ENCODE measurements around the gene GOLT1A.

Gene GOLT1A

GRCh38 chr1:204216880-204217647 lies 3.3 kb upstream of the GOLT1A start:
- no peak for DNase-seq

DNA sequence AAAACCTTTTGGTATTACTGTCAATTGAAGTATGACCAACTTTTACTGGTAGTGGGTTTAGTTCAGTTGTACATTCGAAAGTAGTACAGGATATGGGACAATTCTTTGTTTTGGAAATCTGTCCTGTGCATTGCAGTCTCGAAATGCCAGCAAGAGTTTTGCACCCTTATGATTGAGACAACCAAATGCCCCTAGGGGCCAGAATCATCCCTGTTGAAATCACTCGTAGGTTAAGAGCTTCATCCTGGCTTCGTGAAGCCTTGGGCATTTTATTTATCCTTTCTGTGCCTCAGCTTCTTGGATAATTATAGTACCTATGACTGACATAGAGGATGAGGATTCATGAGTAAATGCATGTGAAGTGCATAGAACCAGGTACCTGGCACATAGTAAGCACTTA lies 2.4 kb upstream of the GOLT1A start:
- DNase-seq: no peak

DNA sequence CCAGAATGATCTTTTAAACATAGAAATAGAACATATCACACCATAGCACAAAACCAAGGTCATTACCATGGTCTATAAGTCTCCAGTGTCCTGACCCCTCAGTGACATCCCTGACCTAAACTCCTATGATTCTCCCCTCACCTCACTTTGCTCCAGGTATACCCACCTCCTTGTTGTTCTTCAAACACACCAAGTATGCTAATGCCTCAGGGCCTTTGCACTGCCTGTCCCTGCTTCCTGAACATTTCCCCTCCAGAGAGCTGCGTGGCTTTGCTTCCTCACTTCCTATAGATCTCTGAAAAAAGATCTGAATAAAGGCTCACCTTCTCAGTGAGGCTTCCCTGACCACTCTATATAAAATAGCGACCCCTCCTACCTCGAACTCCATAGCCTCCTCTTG lies 1.1 kb downstream of the GOLT1A start:
- DNase-seq: no peak

GRCh38 chr1:204211046-204211445 lies 2.7 kb downstream of the GOLT1A start:
- no peak for DNase-seq

- peak; percentile 67 for DNase-seq
Observed at GRCh38 chr1:204207136-204207616, 6.6 kb downstream of the GOLT1A start.

DNA sequence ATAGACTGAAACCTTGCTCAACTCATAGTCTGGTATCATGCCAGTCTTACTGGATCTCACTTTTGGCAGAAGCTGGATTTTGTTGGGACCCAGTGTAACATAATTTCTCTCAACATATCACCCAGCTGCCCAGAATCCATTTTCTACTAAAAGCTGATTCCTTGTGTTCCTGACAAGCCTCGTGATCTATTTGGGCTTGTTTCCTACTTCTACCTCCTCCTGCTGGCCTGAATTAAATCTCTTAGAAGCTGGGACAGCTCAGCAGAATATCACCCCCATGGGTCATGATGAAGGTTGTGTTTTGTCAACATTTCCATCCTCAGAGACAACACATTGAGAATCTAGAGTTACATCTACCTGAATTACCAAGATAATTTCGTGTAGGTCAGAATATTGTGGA lies 7.7 kb downstream of the GOLT1A start:
- DNase-seq: peak; percentile 33

DNA sequence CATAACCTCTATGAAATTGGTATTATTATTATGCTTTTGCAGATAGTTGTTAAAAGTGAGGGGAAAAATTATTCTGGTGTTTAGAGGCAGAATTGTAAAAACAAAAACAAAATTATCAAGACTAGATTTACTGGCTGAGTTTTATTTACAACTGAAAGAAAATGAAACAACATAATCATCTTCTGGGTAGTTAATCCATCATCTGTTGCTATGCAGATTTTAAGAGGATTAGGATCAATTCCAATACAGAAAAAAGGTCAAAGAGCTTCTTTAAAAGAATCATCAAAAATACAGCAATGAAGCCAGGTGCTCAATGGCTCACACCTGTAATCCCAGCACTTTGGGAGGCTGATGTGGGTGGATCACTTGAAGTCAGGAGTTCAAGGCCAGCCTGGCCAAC lies 8.3 kb downstream of the GOLT1A start:
- DNase-seq: no peak

DNA sequence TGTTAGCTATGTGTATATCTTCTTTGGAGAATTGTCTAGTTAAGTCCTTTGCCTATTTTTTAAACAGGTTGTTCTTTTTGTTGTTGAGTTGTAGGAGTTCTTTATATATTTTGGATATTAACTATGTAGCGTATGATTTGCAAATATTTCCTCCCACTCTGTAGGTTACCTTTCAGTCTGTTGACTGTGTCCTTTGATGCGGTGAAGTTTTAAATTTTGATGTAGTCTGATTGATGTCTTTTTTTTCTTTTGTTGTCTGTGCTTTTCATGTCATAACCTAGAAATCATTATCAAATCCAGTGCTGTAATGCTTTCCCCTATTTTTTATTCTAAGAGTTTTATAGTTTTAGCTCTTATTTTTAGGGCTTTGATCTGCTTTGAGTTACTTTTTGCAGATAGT lies 8.8 kb downstream of the GOLT1A start:
- DNase-seq: no peak

DNA sequence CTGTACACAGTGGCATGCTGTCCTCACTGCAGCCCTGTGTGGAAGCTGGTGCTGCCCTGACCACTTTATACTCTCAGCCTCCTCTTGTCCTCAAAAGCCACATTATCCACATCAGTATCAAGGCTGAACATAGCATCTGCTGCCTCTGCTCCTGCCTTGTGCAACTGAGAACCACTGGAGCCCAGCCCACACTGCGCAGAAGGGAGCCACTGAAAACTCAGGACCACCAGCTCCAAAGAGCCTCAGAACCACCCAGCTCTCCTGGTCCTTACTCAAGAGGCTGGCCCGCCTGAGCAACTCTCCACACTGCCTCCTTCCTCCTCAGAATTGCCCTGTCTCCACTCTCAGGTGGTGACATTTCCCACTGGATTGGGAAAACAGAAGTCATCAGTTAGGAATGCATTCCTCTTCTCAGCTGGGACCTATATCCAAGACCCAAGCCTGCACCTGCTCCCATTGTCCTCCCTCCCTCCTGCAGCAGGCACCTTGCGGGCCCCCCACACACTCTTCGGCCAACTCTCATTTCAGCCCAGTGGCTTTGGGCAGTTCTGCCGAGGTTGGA lies 10.5 kb downstream of the GOLT1A start:
- no peak for DNase-seq

DNA sequence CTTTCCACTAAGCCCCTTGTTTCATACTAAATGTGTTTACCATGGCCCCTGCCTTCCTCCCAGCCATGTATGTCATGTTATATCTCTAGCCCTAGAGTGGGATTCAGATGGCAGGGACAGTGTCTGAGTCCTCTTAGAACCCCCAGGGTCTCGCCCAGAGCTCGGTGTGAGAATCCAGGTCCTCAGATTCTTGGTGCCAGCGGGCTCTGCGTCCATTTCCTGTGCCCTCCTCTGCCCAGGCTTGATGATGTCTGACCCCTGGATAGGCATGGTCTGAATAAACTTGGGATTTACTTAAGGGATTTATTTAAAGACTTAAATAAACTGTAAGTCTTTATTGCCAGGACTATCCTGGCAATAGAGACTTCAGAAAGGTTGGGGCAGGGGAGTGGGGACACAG lies 11.3 kb downstream of the GOLT1A start:
- DNase-seq: no peak

DNA sequence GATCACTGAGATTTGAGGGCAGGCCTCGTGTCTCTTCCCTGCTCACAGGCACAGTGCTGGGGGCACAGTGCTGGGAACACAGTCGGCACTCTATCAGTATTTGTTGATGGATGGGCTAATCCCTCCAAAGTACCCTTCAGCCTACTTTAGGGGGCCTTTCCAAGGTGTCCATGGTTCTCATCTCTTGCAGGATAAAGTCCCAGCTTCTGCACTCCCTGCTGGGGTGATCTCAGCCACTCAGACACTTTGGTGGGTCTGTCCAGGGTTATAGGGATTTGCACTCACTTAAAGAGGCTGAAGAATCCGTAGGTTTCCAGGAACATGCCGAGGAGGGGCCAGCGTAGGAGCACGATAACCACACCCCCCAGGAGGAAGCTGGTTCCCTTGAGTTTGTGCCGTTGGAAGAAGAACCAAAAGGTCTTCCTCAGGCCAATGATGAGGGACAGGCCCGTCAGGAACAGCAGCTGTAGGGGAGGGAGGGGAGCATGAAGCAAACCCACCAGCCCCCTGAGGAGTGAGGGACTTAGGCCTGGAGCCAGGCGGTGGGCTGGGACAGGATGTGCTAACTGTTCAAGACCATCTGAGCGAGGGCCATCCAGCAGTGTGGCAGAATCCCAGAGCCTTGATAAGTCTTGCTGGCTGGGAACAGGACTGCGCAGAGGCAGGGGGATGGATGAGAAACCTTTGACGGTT lies 12.3 kb downstream of the GOLT1A start:
- DNase-seq: no peak

GRCh38 chr1:204199579-204199978 lies 14.2 kb downstream of the GOLT1A start:
- DNase-seq: no peak

GRCh38 chr1:204198348-204199340 lies 15.1 kb downstream of the GOLT1A start:
- no peak for DNase-seq

- no peak for DNase-seq
Observed at GRCh38 chr1:204197068-204197467, 16.7 kb downstream of the GOLT1A start.

DNA sequence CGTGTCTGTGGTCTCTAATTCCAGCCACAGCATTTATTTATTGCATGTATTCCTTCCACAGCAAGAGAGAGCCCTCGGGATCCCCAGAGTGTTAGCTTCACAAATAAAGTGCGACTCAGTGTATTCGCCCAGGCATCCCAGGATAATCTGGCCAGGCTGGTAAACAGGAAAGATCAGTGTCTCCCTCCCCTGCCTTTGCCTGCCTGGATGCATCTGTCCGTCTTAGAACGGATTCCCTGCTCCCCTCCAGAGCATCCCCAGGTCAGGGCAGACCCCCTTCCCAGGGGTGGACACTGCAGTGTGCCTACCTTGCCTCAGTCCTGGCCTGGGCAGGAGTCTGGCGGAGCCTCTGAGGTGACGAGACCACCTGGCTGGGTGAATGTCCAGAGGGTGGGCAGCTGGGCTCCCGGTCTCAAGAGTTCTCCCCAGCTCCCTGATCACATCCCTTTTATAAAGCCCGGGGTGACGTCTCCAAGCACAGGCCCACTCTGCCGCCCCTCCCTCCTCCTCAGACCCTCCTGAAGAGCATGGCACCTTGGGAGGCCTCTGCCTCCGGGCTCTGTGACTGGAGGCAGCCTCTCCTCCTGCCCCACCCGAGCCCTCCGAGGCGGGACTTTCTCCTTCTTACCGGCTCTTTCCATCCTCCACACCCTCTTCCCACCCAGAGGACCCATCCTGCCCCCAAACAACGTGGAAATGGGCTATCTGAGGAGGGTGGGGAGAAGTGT lies 17.6 kb downstream of the GOLT1A start, which contains the start of gene KISS1:
KISS1 (minus strand) TSS at position 424 of the 728 bp plus-strand sequence. CDS start 3,615 bp downstream, outside the sequence.
- DNase-seq: no peak

GRCh38 chr1:204194771-204195170 lies 19.0 kb downstream of the GOLT1A start:
- DNase-seq: no peak

- no peak for DNase-seq
Observed at GRCh38 chr1:204194080-204194479, 19.7 kb downstream of the GOLT1A start.

DNA sequence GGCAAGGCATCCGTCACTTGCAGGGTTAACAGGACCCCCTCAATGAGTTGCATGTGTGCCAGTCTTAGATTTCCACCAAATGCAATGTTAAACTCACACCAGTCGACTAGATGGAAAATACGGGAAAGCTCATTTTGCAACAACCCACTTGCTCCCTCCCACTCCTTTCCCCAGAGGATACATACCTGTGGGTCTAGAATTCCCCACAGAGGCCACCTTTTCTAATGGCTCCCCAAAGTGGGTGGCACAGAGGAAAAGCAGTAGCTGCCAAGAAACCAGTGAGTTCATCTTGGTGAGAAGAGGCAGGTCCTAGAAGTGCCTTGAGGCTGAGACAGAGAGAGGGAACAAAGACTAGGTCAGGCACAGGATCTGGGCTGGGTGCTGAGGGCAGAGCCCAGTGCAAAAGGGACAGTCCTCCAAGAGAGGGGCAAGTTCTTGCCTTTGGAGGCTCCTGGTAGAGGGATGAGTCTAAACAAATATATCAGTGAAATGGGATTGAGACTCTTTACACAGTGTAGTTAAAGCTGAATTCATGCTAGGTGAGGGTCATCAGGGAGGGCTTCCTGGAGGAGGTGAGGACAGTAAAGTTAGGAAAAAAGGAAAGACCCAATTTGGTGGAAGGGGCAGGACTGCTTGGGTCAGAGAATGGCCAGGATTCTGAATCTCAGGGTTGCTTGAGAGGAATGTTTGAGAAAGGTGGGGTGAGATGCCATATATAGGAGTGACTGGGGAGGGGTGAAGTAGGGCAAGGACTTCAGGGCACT lies 21.0 kb downstream of the GOLT1A start:
- no peak for DNase-seq

DNA sequence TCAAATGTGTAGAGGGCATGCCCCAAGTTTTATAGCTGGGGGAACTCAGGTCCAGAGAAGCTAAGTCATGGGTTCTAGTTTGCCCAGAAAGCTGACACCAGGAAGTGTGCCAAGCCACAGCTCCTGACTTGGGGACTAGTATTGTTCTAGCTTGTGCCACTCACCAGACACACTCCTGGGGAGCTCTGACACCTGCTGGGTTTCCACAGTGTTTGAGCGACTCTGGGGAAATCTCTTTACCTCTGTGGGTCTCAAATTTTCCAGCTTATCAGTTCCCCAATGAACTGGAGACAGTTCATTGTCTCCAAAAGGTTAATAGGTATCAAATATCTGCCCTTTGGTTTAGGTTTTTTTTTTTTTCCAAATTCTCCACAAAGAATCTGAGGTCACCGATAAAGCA lies 21.7 kb downstream of the GOLT1A start:
- no peak for DNase-seq

DNA sequence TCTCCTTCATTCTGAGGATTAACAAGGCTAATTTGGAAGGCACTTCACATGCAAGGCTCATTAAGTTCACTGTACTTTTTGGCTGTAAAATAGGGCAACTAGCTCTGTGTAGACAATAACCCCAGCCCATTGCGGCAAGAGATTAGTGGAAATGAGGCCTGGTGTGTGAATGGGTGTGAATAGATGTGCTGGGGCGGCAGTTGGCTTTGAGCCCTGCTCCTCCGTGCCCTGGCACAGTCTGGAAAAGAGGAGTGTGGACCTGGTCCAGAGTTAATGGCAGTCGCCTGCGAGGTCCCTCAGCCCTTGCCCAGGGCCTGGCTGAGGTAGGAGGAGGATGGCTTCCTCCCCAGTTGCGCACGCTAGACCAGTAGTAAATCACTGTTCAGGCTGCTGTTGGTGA lies 22.3 kb downstream of the GOLT1A start:
- DNase-seq: no peak
